NT2/D1 (cell line): ENCODE measurements around the gene NR0B2.

Experiments
- YY1 ChIP-seq: IDR thresholded peaks from 2 replicates; pipeline ENCODE4 v1.6.1; 2011; ENCODE audit not compliant: insufficient read length, insufficient read depth
- ZNF274 ChIP-seq: IDR thresholded peaks from 2 replicates; pipeline ENCODE4 v1.6.1; 2011; ENCODE audit warnings: mild to moderate bottlenecking, low read depth, low read length

- TF ChIP-seq ZNF274, result no peak
- no peak for TF ChIP-seq YY1
These were observed 6.5 kb downstream of the NR0B2 start for GRCh38 chr1:26907071-26907917.
